T-cell (primary cell): ENCODE results near the gene IGSF6. TPM values are rescaled to one million over a fixed set of nuclear protein-coding genes. Genes with fewer than 3 reads are reported as not detected.

Experiments used
- ATAC-seq, 4 experiments: fragments of 200-7000 bp in 3 of 4; fragments of 150-1000 bp in 1 of 4; cut with Tn5 transposase; replicated peaks in 1 of 4; 1 replicate in 3 of 4; 2 replicates in 1 of 4; pipeline ENCODE4 v1.10.0; 2021; ENCODE audit warnings: moderate library complexity in 3 of 4, mild to moderate bottlenecking in 2 of 4, moderate number of reproducible peaks in 1 of 4
- CTCF ChIA-PET, 2 donors: fragments of 300-600 bp; sonication (Branson Sonifier 250); formaldehyde crosslinking; loops; one replicate each; lab custom pipeline; 2022; ENCODE audit warnings: antibody characterized with exemption in 2 of 2; lab: Charles Lee
- POLR2A ChIA-PET, 2 donors: fragments of 300-600 bp; sonication (Branson Sonifier 250); formaldehyde crosslinking; loops; one replicate each; lab custom pipeline; 2022; ENCODE audit warnings: antibody characterized with exemption in 2 of 2; lab: Charles Lee
- DNase-seq, 35 experiments: peaks; one replicate each; pipeline versions ENCODE4 v3.0.0 to v3.0.0-alpha.2; 2013 to 2023
- H3K27ac ChIP-seq: one replicate; pipeline ENCODE4 v1.5.1; 2013; ENCODE audit warnings: low read length
- H3K27me3 ChIP-seq, 2 experiments: replicated peaks in 1 of 2; 1 replicate in 1 of 2; 2 replicates in 1 of 2; pipeline versions ENCODE4 v1.6.1 to v1.7.0; 2013; ENCODE audit warnings: low read length in 1 of 2, mixed read lengths in 1 of 2; ENCODE audit not compliant: control insufficient read depth in 2 of 2, insufficient read depth in 2 of 2; ENCODE audit errors: extremely low read depth in 1 of 2
- H3K36me3 ChIP-seq, 2 donors: 1 replicate in 1 of 2; 2 replicates in 1 of 2; pipeline versions ENCODE4 v1.6.1 to v1.7.0; 2013; ENCODE audit warnings: low read length in 1 of 2; ENCODE audit not compliant: control insufficient read depth in 2 of 2, insufficient read depth in 1 of 2; ENCODE audit errors: extremely low read depth in 1 of 2
- H3K4me1 ChIP-seq, 2 experiments: 1 replicate in 1 of 2; 2 replicates in 1 of 2; pipeline versions ENCODE4 v1.6.1 to v1.7.0; 2013; ENCODE audit warnings: low read length in 2 of 2, mixed read lengths in 1 of 2; ENCODE audit not compliant: insufficient read depth in 2 of 2, control insufficient read depth in 1 of 2; ENCODE audit errors: extremely low read depth in 1 of 2
- H3K4me3 ChIP-seq, 2 donors: 1 replicate in 1 of 2; 2 replicates in 1 of 2; pipeline versions ENCODE4 v1.5.1 to v1.7.0; 2013; ENCODE audit warnings: mild to moderate bottlenecking in 2 of 2, low read length in 1 of 2, moderate library complexity in 1 of 2; ENCODE audit not compliant: control insufficient read depth in 1 of 2; ENCODE audit errors: extremely low read depth in 1 of 2
- H3K9me3 ChIP-seq: 2 replicates; pipeline ENCODE4 v1.7.0; 2013
- H3K27ac Mint-ChIP-seq, 2 donors: one replicate each; pipeline ENCODE4 v1.8.0; 2020 to 2021; ENCODE audit warnings: mild to moderate bottlenecking in 2 of 2, mixed read lengths in 2 of 2
- H3K27me3 Mint-ChIP-seq, 2 donors: one replicate each; pipeline ENCODE4 v1.8.0; 2021 to 2022; ENCODE audit warnings: mixed read lengths in 2 of 2
- H3K36me3 Mint-ChIP-seq: one replicate; pipeline ENCODE4 v1.8.0; 2021; ENCODE audit warnings: mixed read lengths
- H3K4me1 Mint-ChIP-seq, 3 donors: one replicate each; pipeline ENCODE4 v1.8.0; 2020 to 2022; ENCODE audit warnings: mixed read lengths in 3 of 3, mild to moderate bottlenecking in 1 of 3
- H3K4me3 Mint-ChIP-seq, 3 donors: one replicate each; pipeline ENCODE4 v1.8.0; 2020 to 2022; ENCODE audit warnings: mild to moderate bottlenecking in 3 of 3, mixed read lengths in 3 of 3, moderate library complexity in 3 of 3
- H3K9me3 Mint-ChIP-seq, 3 donors: one replicate each; pipeline ENCODE4 v1.8.0; 2020 to 2022; ENCODE audit warnings: mixed read lengths in 3 of 3
- WGBS: methylation state at CpG from one replicate; pipeline ENCODE4 v1.1.5; 2013; ENCODE audit warnings: missing lambda C conversion rate; ENCODE audit not compliant: insufficient coverage; 5-methylcytosine and 5-hydroxymethylcytosine counted together
- total RNA-seq, 35 experiments: library from RNA in 6 of 35; stranded (reverse) in 6 of 35; fragments of 120-200 nt in 1 of 35; gene quantifications; one replicate each; pipeline versions ENCODE4 v1.2.1 to v1.2.4 and lab custom pipeline; 2013 to 2026

Gene IGSF6
- total RNA-seq, 5 donors from 2014 or later (not counting 1 experiment from before 2014, with no cell fraction given) = 0.15 to 0.60 (median 0.28) TPM

DNA sequence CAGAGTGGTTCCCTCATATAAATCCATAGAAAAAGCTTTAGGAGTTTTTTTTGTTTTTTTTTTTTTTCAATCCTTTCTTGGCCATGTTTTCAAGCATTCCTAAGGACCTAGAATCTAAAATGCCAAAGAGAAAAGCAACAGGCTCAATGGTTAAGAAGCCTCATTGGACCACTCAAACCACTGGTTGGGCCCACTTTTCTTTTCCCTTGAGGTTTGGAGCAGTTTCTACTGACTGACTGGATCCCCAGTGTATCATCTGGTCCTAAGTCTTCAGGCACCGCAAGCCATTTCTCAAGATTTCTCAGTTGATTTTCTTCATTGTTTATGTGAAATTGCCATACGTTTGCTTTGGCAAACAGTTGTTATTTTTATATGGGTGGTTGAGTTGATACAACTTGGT is 38.6 kb downstream of the IGSF6 start:
- WGBS = no CpG with 5 or more reads among the region's 2 CpGs
- H3K4me1 ChIP-seq = peaks cover 21 to 25% of the 10 kb centered on the region in 2 experiments
- peaks cover 59 to 74% (median 70%) of the 10 kb centered on the region in 3 donors for H3K4me1 Mint-ChIP-seq

DNA sequence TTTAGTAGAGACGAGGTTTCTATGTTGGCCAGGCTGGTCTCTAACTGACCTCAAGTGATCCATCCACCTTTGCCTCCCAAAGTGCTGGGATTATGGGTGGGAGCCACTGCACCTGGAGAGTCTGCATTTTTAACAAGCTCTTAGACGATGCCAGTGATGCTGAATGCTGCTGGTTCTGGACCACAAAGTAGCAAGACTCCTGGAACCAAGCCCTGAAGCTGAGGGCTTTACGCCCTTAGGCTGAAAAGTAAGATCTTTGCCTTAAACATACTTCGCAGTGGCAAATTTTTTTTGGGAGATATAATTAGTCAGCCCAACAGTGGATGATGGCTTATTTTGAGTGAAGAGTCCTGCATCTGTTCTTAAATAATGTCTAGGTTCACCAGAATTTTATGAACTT is 39.0 kb downstream of the IGSF6 start:
- no peak overlapping the region for H3K27ac Mint-ChIP-seq
- no peaks in the 10 kb centered on the region for H3K27me3 Mint-ChIP-seq
- Histone ChIP-seq H3K4me1 (peaks cover 26 to 30% of the 10 kb centered on the region in 2 experiments), H3K4me3 (no peak overlapping the region), H3K27ac (no peak overlapping the region), H3K27me3 (no peaks in the 10 kb centered on the region), H3K36me3 (peaks cover 0 to 11% of the 10 kb centered on the region in 2 donors), H3K9me3 (no peaks in the 10 kb centered on the region)
- no peak for ATAC-seq
- no CpG with 5 or more reads among the region's 4 CpGs for WGBS
- H3K36me3 Mint-ChIP-seq = peaks cover 17% of the 10 kb centered on the region
- H3K4me3 Mint-ChIP-seq = no peak overlapping the region
- no peak for DNase-seq
- H3K9me3 Mint-ChIP-seq = no peaks in the 10 kb centered on the region
- ChIA-PET POLR2A (interaction anchor here in 1 of 2 donors (0.6 to 0.7 kb wide), 2 partner anchors 8 to 10 kb away, joined by 4 to 5 read pairs; no protein-coding TSS in a partner anchor), CTCF (interaction anchor here in 1 of 2 donors (1.2 kb wide), 1 partner anchor 9 kb away, joined by 3 read pairs; no protein-coding TSS in a partner anchor)
- H3K4me1 Mint-ChIP-seq = peaks cover 63 to 78% (median 74%) of the 10 kb centered on the region in 3 donors

More for the DNA sequence above, 38.6 kb downstream of the IGSF6 start:
- H3K27ac ChIP-seq = no peak overlapping the region
- no peaks in the 10 kb centered on the region for H3K27me3 ChIP-seq
- no peaks in the 10 kb centered on the region for H3K9me3 ChIP-seq
- H3K27me3 Mint-ChIP-seq = no peaks in the 10 kb centered on the region
- H3K36me3 Mint-ChIP-seq = peaks cover 19% of the 10 kb centered on the region
- H3K27ac Mint-ChIP-seq = no peak overlapping the region
- CTCF ChIA-PET = interaction anchor here in 1 of 2 donors (1.2 kb wide), 1 partner anchor 10 kb away, joined by 3 read pairs; no protein-coding TSS in a partner anchor
- peaks cover 0 to 11% of the 10 kb centered on the region in 2 donors for H3K36me3 ChIP-seq
- no peak for DNase-seq
- no peaks in the 10 kb centered on the region for H3K9me3 Mint-ChIP-seq
- ATAC-seq = no peak
- POLR2A ChIA-PET = no interaction called here
- H3K4me3 Mint-ChIP-seq = no peak overlapping the region
- no peak overlapping the region for H3K4me3 ChIP-seq

DNA sequence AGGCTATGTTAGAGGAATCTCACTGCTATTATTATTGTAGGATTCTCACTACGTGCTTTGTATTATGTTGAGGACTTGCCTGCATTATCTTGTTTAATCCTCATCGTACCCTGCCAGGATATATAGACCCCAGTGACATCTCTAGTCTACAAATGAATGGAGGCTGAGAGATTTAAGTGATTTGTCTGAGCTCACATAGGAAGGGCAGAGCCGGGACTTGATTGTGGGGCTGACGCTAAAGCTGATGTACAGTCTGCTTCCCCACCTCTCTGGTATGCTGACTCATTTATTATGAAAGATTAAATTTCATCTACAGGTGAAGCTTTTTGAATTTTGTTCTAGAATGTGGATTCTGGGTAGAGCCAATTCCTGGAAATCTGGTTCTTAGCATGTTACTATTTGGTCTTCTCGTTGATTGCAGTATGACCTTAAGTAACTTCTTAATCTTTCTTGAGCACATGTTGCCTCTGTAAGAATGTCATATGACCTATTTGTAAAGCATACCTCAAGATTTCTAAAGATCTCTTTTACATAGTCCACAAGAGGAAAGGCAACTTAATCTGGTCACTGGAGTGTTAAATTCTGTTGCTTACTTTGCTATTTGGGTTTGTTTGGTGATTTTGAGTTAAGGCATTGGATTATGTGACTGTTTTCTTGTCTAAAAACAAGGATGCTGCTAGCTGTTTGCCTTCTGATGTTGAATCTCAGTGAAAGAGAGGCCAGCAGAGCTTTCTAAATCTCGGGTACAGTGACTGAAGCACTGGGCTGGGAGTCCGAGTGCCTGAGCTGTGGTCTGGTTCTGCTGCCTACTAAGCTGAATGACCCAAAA is 40.6 kb downstream of the IGSF6 start:
- Mint-ChIP-seq H3K4me1 (peaks cover 76 to 88% (median 88%) of the 10 kb centered on the region in 3 donors), H3K27ac (peak overlapping the region; percentile 60 to 84), H3K9me3 (no peaks in the 10 kb centered on the region), H3K4me3 (peak overlapping the region in 2 of 3 donors; percentile 34 to 44), H3K27me3 (no peaks in the 10 kb centered on the region), H3K36me3 (peaks cover 9% of the 10 kb centered on the region)
- H3K36me3 ChIP-seq = peaks cover 0 to 6% of the 10 kb centered on the region in 2 donors
- CTCF ChIA-PET = interaction anchor here in 1 of 2 donors (0.6 to 1.1 kb wide), 3 partner anchors 11 to 30 kb away, joined by 3 read pairs; no protein-coding TSS in a partner anchor
- no peaks in the 10 kb centered on the region for H3K27me3 ChIP-seq
- H3K4me3 ChIP-seq = no peak overlapping the region
- peak; percentile 61 to 77 (median 72) for ATAC-seq
- WGBS = 70% methylated on average over 2 of the region's 7 CpGs
- H3K9me3 ChIP-seq = no peaks in the 10 kb centered on the region
- H3K27ac ChIP-seq = no peak overlapping the region
- DNase-seq = no peak
- H3K4me1 ChIP-seq = peaks cover 34 to 39% of the 10 kb centered on the region in 2 experiments
- POLR2A ChIA-PET = interaction anchor here in 1 of 2 donors (1.4 kb wide), 1 partner anchor 92 kb away, joined by 3 read pairs; no protein-coding TSS in a partner anchor

DNA sequence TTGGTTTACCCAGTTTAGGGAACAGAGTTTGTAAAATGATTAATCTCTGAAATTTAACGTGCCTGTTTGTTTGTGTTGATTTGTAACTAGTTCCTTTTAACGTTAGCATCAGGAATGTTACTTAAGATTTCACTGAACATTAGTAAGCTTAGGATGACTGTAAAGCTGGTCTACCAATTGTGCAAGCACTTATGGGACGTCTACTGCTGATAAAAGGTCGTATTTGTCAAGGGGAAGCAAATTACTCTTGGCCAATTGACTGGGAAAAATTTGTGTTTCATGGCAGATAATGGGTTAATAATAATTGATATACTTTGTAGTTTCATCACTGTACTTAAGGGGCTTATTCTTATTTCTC is 41.2 kb downstream of the IGSF6 start:
- peaks cover 9% of the 10 kb centered on the region for H3K36me3 Mint-ChIP-seq
- peaks cover 34 to 42% of the 10 kb centered on the region in 2 experiments for H3K4me1 ChIP-seq
- no peak overlapping the region for H3K4me3 ChIP-seq
- H3K36me3 ChIP-seq = peaks cover 0 to 6% of the 10 kb centered on the region in 2 donors
- H3K27ac ChIP-seq = no peak overlapping the region
- H3K27ac Mint-ChIP-seq = peak overlapping the region in 1 of 2 donors; percentile 84
- 94% methylated on average over 4 of the region's 4 CpGs for WGBS
- H3K27me3 Mint-ChIP-seq = no peaks in the 10 kb centered on the region
- CTCF ChIA-PET = interaction anchor here (0.6 to 1.1 kb wide), 3 partner anchors 11 to 26 kb away, joined by 3 to 7 read pairs (median 3); no protein-coding TSS in a partner anchor
- no peaks in the 10 kb centered on the region for H3K27me3 ChIP-seq
- POLR2A ChIA-PET = interaction anchor here in 1 of 2 donors (1.4 kb wide), 1 partner anchor 91 kb away, joined by 3 read pairs; no protein-coding TSS in a partner anchor
- H3K4me3 Mint-ChIP-seq = peak overlapping the region in 2 of 3 donors; percentile 34 to 44
- ATAC-seq (no peak), DNase-seq (no peak)
- no peaks in the 10 kb centered on the region for H3K9me3 Mint-ChIP-seq
- H3K9me3 ChIP-seq = no peaks in the 10 kb centered on the region
- peaks cover 81 to 86% (median 86%) of the 10 kb centered on the region in 3 donors for H3K4me1 Mint-ChIP-seq

DNA sequence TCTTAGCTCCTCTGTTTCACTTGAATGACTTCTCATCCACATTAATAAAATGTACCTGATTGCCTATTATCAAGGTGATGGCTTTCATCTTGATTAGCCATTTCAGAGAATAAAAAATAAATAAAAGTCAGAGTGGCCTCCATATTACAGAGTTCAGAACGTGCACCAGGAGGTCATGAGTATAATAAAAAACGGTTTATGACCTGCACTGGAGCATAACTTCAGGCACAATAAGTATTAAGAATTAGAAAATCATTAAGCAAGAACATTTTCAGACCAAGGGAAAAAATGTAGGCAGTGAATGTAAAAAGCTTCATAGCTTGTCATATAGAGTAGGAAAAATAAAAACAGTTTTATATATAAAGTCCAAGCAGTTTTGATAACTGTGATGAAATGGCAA is 41.6 kb downstream of the IGSF6 start:
- no peak overlapping the region for H3K4me3 ChIP-seq
- H3K9me3 Mint-ChIP-seq = no peaks in the 10 kb centered on the region
- peaks cover 32 to 41% of the 10 kb centered on the region in 2 experiments for H3K4me1 ChIP-seq
- H3K27me3 Mint-ChIP-seq = no peaks in the 10 kb centered on the region
- no peak for DNase-seq
- no peak for ATAC-seq
- no peaks in the 10 kb centered on the region for H3K27me3 ChIP-seq
- H3K27ac Mint-ChIP-seq = no peak overlapping the region
- ChIA-PET CTCF (interaction anchor here in 1 of 2 donors (0.6 kb wide), 1 partner anchor 15 kb away, joined by 7 read pairs; no protein-coding TSS in a partner anchor), POLR2A (no interaction called here)
- no peaks in the 10 kb centered on the region for H3K9me3 ChIP-seq
- H3K36me3 ChIP-seq = peaks cover 0 to 6% of the 10 kb centered on the region in 2 donors
- H3K27ac ChIP-seq = no peak overlapping the region
- H3K4me3 Mint-ChIP-seq = no peak overlapping the region
- peaks cover 81 to 85% (median 84%) of the 10 kb centered on the region in 3 donors for H3K4me1 Mint-ChIP-seq
- no CpG with 5 or more reads among the region's 2 CpGs for WGBS
- H3K36me3 Mint-ChIP-seq = peaks cover 9% of the 10 kb centered on the region

DNA sequence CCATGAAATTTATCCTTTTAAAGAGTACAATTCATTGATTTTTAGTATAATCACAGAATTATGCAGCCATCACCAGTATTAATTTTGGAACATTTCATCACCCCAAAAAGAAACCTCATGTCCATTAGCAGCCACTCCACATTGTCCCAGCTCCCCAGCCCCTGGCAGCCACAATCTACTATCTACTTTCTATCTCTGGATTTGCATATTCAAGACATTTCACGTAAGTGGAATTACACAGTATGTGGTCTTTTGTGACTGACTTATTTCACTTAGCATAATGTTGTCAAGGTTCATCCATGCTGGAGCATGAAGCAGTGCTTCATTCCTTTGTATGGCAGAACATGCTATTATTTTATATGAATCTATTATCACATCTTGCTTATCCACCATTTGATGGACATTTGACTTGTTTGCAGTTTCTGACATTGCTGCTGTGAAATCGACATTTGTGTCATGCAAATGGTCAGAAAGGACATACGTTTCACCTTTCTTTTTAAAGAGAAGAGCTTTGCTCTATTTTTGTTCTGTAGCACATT is 42.3 kb downstream of the IGSF6 start:
- Histone ChIP-seq H3K36me3 (peaks cover 0 to 6% of the 10 kb centered on the region in 2 donors), H3K4me3 (no peak overlapping the region), H3K4me1 (peaks cover 29 to 39% of the 10 kb centered on the region in 2 experiments), H3K27ac (no peak overlapping the region), H3K9me3 (no peaks in the 10 kb centered on the region), H3K27me3 (no peaks in the 10 kb centered on the region)
- Mint-ChIP-seq H3K27ac (no peak overlapping the region), H3K9me3 (no peaks in the 10 kb centered on the region), H3K36me3 (peaks cover 6% of the 10 kb centered on the region), H3K4me3 (peak overlapping the region in 1 of 3 donors; percentile 19), H3K4me1 (peaks cover 80 to 84% (median 84%) of the 10 kb centered on the region in 3 donors), H3K27me3 (no peaks in the 10 kb centered on the region)
- ATAC-seq = no peak
- ChIA-PET POLR2A (no interaction called here), CTCF (no interaction called here)
- DNase-seq = no peak
- WGBS = 93% methylated on average over 2 of the region's 3 CpGs
